MCF 10A (cell line): ENCODE measurements around the gene ZSCAN21. TPM values are rescaled to one million over a fixed set of nuclear protein-coding genes. Genes with fewer than 3 reads are reported as not detected.
A peak's percentile ranks its signal among the peaks of the same experiment; 100 is the strongest.

ENCODE experiments used
- BruUV-seq: library from RNA; stranded (reverse); fragments of 400-500 nt; replicated peaks from 2 replicates; lab custom pipeline; 2021; lab: Mats Ljungman, UMichigan
- CTCF ChIA-PET: fragments of 300-600 bp; sonication (Branson Sonifier 250); formaldehyde crosslinking; extraction: SDS; loops from one replicate; lab custom pipeline; 2021; ENCODE audit warnings: antibody characterized with exemption, inconsistent platforms; lab: Yijun Ruan, JAX
- POLR2A ChIA-PET: fragments of 300-600, 350-650 bp; sonication (Branson Sonifier 250); formaldehyde crosslinking; extraction: SDS; loops from one replicate; lab custom pipeline; 2020; ENCODE audit warnings: antibody characterized with exemption, inconsistent platforms; lab: Yijun Ruan, JAX
- DNase-seq: peaks from one replicate; pipeline ENCODE4 v3.0.0-alpha.2; 2018; ENCODE audit not compliant: unreplicated experiment
- H3K27ac Mint-ChIP-seq: one replicate; pipeline ENCODE4 v1.8.0; 2022; ENCODE audit warnings: mild to moderate bottlenecking, low read depth, mixed read lengths; ENCODE audit not compliant: unreplicated experiment
- H3K27me3 Mint-ChIP-seq: one replicate; pipeline ENCODE4 v1.8.0; 2022; ENCODE audit warnings: mixed read lengths; ENCODE audit not compliant: insufficient read depth, unreplicated experiment
- H3K36me3 Mint-ChIP-seq: one replicate; pipeline ENCODE4 v1.8.0; 2022; ENCODE audit warnings: mild to moderate bottlenecking, moderate library complexity, mixed read lengths; ENCODE audit not compliant: insufficient read depth, unreplicated experiment
- H3K4me1 Mint-ChIP-seq: one replicate; pipeline ENCODE4 v1.8.0; 2022; ENCODE audit warnings: mixed read lengths; ENCODE audit not compliant: insufficient read depth, unreplicated experiment
- H3K4me3 Mint-ChIP-seq: one replicate; pipeline ENCODE4 v1.8.0; 2022; ENCODE audit warnings: mild to moderate bottlenecking, moderate library complexity, mixed read lengths; ENCODE audit not compliant: unreplicated experiment
- H3K9me3 Mint-ChIP-seq: one replicate; pipeline ENCODE4 v1.8.0; 2022; ENCODE audit warnings: mixed read lengths; ENCODE audit not compliant: unreplicated experiment
- CTCF ChIP-seq: fragments of 200-600 bp; IDR thresholded peaks from one replicate; pipeline ENCODE4 v1.8.0; 2022; ENCODE audit warnings: antibody characterized with exemption, mild to moderate bottlenecking; ENCODE audit not compliant: unreplicated experiment
- intact Hi-C: fragments of 100-400 bp; cut with micrococcal nuclease; formaldehyde crosslinking; loops from 2 replicates; pipeline ENCODE4 v1.14.1; 2022
- total RNA-seq: library from RNA; stranded (reverse); gene quantifications from 2 replicates; pipeline ENCODE4 v1.2.3, GENCODE V29; 2022

The ZSCAN21 gene
- total RNA-seq, 1 experiment from 2014 or later: 14.7 TPM

GRCh38 chr7:100065452-100066186 is 16.0 kb downstream of the ZSCAN21 start:
- intact Hi-C loops: no loop called here
- no peaks in the 10 kb centered on the region for H3K9me3 Mint-ChIP-seq
- peaks cover 66% of the 10 kb centered on the region for H3K36me3 Mint-ChIP-seq

GRCh38 chr7:100066953-100067352 is 17.4 kb downstream of the ZSCAN21 start:
- intact Hi-C loops: no loop called here
- no peak overlapping the region for H3K27ac Mint-ChIP-seq

More at GRCh38 chr7:100065452-100066186, 16.0 kb downstream of the ZSCAN21 start:
- Mint-ChIP-seq H3K27me3 (no peaks in the 10 kb centered on the region), H3K4me3 (no peak overlapping the region), H3K4me1 (no peaks in the 10 kb centered on the region), H3K27ac (no peak overlapping the region)
- CTCF ChIA-PET: no interaction called here
- TSS peak; percentile 7 for BruUV-seq
- POLR2A ChIA-PET: interaction anchor here (0.7 to 1.6 kb wide), 2 partner anchors 9 to 36 kb away, joined by 3 to 4 read pairs; no protein-coding TSS in a partner anchor
- no peak for DNase-seq
- no peak for TF ChIP-seq CTCF

DNA sequence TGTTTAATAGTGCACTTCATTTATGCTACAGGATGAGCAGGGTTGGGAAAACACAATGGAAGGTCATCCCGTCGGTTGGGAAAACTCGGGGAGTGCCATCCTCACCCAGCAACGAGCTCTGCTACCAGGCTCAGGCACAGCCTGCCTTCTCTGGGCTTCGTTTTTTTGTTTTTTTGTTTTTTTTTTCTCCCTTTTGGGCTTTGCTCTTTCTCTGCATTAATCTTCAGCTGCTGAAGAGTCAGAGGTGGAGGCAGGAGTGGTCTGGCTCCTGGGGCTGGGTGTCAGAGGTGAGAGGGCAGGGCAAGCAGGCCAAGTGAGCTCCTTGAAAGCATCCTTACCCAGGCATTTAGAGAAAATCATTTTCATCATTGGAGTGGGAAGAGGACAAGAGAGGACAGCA is 20.4 kb downstream of the ZSCAN21 start:
- Mint-ChIP-seq H3K27ac (no peak overlapping the region), H3K4me3 (no peak overlapping the region), H3K9me3 (peaks cover 16% of the 10 kb centered on the region), H3K36me3 (peaks cover 73% of the 10 kb centered on the region), H3K27me3 (no peaks in the 10 kb centered on the region), H3K4me1 (no peaks in the 10 kb centered on the region)
- POLR2A ChIA-PET: interaction anchor here (0.7 to 2.1 kb wide), 4 partner anchors 11 to 151 kb away, joined by 3 to 12 read pairs (median 4); partner anchors contain the start of genes TRIM4 and ZNF3
- intact Hi-C loops: no loop called here
- no TSS peak for BruUV-seq
- CTCF ChIA-PET: interaction anchor here (1.0 to 1.4 kb wide), 2 partner anchors 11 to 62 kb away, joined by 3 read pairs; no protein-coding TSS in a partner anchor
- TF ChIP-seq CTCF: no peak
- DNase-seq: no peak

More at GRCh38 chr7:100066953-100067352, 17.4 kb downstream of the ZSCAN21 start:
- H3K4me1 Mint-ChIP-seq: no peaks in the 10 kb centered on the region
- no peak for DNase-seq
- no peak overlapping the region for H3K4me3 Mint-ChIP-seq
- peaks cover 67% of the 10 kb centered on the region for H3K36me3 Mint-ChIP-seq
- peaks cover 8% of the 10 kb centered on the region for H3K9me3 Mint-ChIP-seq
- BruUV-seq: no TSS peak
- POLR2A ChIA-PET: interaction anchor here (0.6 to 1.7 kb wide), 4 partner anchors 10 to 71 kb away, joined by 3 to 10 read pairs (median 4); partner anchors contain the start of genes ZNF3 and ZSCAN21
- CTCF ChIA-PET: interaction anchor here (0.7 to 1.1 kb wide), 3 partner anchors 13 to 340 kb away, joined by 3 read pairs; no protein-coding TSS in a partner anchor
- no peaks in the 10 kb centered on the region for H3K27me3 Mint-ChIP-seq
- TF ChIP-seq CTCF: no peak
